D341Med (cell line): ENCODE data around the gene PRKN.

Source experiments
- DNase-seq: peaks from one replicate; pipeline ENCODE4 v3.0.0; 2012; ENCODE audit warnings: low spot score

The PRKN gene

GRCh38 chr6:161376367-161376766 is 1351.2 kb downstream of the PRKN start:
- no peak for DNase-seq

GRCh38 chr6:161374971-161375873 is 1352.3 kb downstream of the PRKN start:
- DNase-seq = no peak

- DNase-seq = peak; percentile 72
Measured at GRCh38 chr6:161373905-161374451, 1353.6 kb downstream of the PRKN start.

- no peak for DNase-seq
Measured at GRCh38 chr6:161372422-161372793, 1355.2 kb downstream of the PRKN start.

- DNase-seq = peak; percentile 82
Measured at GRCh38 chr6:161370880-161371279, 1356.7 kb downstream of the PRKN start.

- DNase-seq = no peak
Measured at GRCh38 chr6:161369339-161369738, 1358.2 kb downstream of the PRKN start.

GRCh38 chr6:161368514-161368913 is 1359.1 kb downstream of the PRKN start:
- DNase-seq = no peak

- no peak for DNase-seq
Measured at GRCh38 chr6:161367472-161367871, 1360.1 kb downstream of the PRKN start.

GRCh38 chr6:161366301-161366923 is 1361.2 kb downstream of the PRKN start:
- DNase-seq = no peak

GRCh38 chr6:161365633-161366032 is 1361.9 kb downstream of the PRKN start:
- no peak for DNase-seq

GRCh38 chr6:161363286-161363685 is 1364.3 kb downstream of the PRKN start:
- DNase-seq = no peak

GRCh38 chr6:161362266-161362665 is 1365.3 kb downstream of the PRKN start:
- DNase-seq = no peak

GRCh38 chr6:161361529-161361928 is 1366.0 kb downstream of the PRKN start:
- no peak for DNase-seq

- no peak for DNase-seq
Measured at GRCh38 chr6:161360520-161360919, 1367.0 kb downstream of the PRKN start.

GRCh38 chr6:161359618-161359945 is 1368.0 kb downstream of the PRKN start:
- DNase-seq = no peak

- DNase-seq = no peak
Measured at GRCh38 chr6:161356167-161356854, 1371.3 kb downstream of the PRKN start.

- no peak for DNase-seq
Measured at GRCh38 chr6:161355696-161356095, 1371.9 kb downstream of the PRKN start.

- DNase-seq = no peak
Measured at GRCh38 chr6:161354956-161355355, 1372.6 kb downstream of the PRKN start.

GRCh38 chr6:161354276-161354840 is 1373.2 kb downstream of the PRKN start:
- no peak for DNase-seq

GRCh38 chr6:161353208-161353613 is 1374.4 kb downstream of the PRKN start:
- DNase-seq = no peak

GRCh38 chr6:161351858-161352257 is 1375.7 kb downstream of the PRKN start:
- DNase-seq = no peak

- DNase-seq = no peak
Measured at GRCh38 chr6:161349886-161350285, 1377.7 kb downstream of the PRKN start.
